Measurements from ENCODE around the gene LSG1.

DNA sequence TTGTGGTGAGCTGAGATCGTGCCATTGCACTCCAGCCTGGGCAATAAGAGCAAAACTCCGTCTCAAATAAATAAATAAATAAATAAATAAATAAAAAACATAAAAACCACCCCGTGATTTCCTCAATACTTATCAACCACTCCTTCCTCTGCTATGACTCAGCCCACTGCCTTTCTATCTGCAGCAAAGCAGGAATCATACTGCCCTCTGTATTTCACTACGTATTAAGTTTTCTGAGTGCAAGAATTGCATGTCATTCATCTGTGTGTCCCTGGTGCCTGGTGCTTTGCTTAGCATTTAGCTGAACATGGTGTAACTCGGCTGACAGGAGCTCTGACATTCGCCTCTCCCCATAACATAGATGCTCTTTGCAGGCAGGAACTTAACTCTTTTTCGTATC is 7.1 kb downstream of the LSG1 start:
- TF ChIP-seq CTCF (IDR thresholded peaks at IDR 0.05) (no peak), POLR2A (IDR thresholded peaks at IDR 0.05) (no peak), POLR2AphosphoS5 (IDR thresholded peaks at IDR 0.05) (no peak)

Measured in upper lobe of left lung (tissue), 4 donors.